NCI-H146 treated with DMSO at 0.1 percent for 48 hours (cell line): ENCODE measurements around the gene MAN2C1.
"Not testable (repeated sequence)": the region's sequence is repeated elsewhere in the genome, so short reads cannot be mapped to it uniquely, and the experiment has no call there.

Experiments used
- DNase-seq: peaks from one replicate; lab custom pipeline; 2025; ENCODE audit not compliant: unreplicated experiment; lab: John Stamatoyannopoulos, UW

Gene MAN2C1

GRCh38 chr15:75361361-75361988, 6.9 kb downstream of the MAN2C1 start:
- no peak for DNase-seq

DNA sequence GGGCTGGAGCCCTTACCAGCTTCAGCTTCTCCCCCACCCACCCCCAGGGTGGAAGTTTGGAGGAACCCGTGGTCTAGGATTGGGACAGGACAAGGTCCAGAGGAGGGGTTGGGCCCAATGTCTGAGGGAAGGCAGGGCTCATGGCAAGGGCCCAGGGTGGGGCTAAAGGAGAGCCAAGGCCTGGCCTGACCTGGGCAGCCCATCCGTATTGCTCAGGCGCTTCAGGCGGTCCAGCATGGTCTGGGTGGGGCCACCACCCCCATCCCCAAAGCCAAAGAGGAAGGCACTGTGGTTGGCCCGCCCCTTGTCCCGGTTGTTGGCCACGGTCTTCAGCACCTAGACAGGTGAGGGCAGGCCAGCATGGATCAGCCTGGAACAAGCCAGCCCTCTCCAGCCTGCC, 7.6 kb downstream of the MAN2C1 start:
- DNase-seq: no peak

DNA sequence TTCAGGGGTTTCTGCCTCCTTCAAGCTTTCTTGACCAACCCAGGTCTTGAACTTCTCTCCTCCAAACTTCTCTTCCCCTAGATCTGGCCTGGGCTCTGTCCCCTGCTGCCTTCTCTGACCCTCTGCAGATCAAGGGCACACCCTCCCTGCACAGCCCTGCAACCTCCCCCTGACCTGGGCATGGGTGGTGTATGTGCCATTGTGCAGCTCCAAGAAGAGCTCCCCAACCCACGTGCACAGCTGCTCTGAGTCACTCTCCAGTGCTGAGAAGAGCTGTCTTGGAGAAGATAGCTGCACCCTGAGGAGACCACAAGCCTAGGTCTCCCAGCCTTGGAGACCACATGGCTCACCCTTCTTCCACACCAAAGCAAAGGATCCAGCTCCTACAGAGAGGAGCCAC, 8.0 kb downstream of the MAN2C1 start:
- DNase-seq: no peak

DNA sequence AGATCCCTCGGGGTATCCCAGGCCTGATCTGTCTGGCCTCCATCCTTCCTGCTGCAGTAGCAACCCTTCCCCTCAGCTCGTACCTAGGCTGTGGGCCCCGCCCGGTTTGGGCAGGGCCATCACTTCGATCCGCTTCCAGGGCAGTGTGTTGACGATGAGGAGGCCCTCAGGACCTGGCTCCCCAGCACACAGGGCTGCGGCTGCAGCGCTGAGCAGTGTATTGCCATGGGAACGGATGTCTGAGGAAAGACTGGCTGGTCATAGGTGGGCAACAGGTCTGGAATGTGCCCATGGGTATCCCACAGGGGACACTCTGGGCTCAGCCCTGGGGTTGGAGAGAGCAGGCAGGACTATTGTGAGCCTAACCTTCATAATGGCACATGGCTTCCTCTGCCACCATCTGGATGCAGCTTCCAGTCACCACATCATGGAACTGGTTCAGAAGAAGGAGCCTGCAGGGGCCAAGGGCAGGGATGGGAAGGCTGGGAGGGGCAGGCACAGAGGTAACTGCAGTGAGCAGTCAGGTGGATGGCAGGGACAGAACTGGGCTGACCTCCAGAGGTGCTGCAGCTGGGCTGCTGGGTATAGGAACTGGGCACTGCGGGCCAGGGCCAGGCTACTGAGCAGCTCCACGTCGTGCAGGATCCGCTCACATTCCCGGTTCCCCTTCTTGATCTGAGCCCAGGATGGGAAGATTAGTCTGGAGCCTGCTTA, 8.7 kb downstream of the MAN2C1 start:
- DNase-seq: no peak

DNA sequence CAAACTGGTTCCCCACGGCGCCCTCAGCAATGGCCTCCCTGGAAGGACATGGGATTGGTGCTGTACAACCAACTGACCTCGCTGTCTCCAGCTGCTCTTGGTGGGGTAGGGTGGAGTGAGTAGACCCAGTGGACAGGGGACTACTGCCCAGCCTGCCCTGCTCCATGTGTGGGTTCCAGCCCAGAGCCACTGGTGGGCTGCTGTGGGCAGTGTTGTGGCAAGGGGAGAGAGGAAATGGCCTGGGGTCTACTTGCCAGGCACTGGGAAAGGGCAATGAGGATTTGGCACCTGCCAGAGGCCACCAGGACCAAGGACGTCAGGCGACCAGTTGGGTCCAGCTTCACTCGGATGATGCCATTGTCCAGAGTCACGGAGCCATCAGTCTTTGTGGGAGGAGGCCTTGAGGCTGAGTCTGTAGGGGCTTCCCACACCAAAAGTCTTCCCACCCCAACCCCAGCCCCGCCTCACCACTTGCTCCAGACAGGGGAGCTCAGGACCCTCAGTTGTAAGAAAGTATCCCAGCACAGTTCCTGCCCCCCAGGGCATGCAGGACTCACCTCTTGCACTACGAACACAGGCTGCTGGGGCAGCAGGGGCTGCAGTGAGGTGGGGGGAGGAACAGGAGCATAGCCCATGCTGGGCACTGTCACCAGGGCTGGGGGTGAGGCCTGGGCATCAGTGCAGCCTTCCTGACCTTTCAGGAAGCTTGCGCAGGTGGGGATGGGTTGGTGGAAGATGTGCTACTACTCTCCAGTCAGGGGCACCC, 9.5 kb downstream of the MAN2C1 start:
- DNase-seq: no peak

- DNase-seq: no peak
These were observed 10.3 kb downstream of the MAN2C1 start for GRCh38 chr15:75357976-75358673.

GRCh38 chr15:75356517-75356916, 11.9 kb downstream of the MAN2C1 start:
- no peak for DNase-seq

- DNase-seq: no peak
These were observed 12.4 kb downstream of the MAN2C1 start for GRCh38 chr15:75356006-75356405.

DNA sequence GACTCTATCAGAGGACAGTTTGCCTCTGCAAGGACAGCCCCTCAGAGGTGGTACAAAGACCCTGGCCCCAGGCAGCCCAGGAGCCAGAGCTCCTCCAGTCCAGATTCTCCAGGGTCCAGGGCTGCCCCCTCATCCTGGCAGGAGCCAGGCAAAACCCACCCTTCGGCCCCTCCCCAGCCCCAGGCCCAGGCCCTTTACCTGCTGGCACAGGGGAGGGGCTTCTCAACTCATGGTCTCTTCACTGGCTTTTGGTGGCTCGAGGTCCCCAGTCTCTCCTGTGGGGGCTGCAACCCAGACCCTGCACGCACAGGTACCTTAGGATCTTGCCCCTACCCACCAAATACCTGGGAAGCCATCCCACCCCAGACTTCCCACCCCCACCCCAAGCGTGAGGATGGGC, 13.0 kb downstream of the MAN2C1 start:
- no peak for DNase-seq

- no peak for DNase-seq
These were observed 14.0 kb downstream of the MAN2C1 start for GRCh38 chr15:75354454-75354853.

- DNase-seq: no peak
These were observed 14.8 kb downstream of the MAN2C1 start for GRCh38 chr15:75353604-75354003.

- no peak for DNase-seq
These were observed 16.0 kb downstream of the MAN2C1 start for GRCh38 chr15:75352186-75353080.

- no peak for DNase-seq
These were observed 17.6 kb downstream of the MAN2C1 start for GRCh38 chr15:75350601-75351361.

DNA sequence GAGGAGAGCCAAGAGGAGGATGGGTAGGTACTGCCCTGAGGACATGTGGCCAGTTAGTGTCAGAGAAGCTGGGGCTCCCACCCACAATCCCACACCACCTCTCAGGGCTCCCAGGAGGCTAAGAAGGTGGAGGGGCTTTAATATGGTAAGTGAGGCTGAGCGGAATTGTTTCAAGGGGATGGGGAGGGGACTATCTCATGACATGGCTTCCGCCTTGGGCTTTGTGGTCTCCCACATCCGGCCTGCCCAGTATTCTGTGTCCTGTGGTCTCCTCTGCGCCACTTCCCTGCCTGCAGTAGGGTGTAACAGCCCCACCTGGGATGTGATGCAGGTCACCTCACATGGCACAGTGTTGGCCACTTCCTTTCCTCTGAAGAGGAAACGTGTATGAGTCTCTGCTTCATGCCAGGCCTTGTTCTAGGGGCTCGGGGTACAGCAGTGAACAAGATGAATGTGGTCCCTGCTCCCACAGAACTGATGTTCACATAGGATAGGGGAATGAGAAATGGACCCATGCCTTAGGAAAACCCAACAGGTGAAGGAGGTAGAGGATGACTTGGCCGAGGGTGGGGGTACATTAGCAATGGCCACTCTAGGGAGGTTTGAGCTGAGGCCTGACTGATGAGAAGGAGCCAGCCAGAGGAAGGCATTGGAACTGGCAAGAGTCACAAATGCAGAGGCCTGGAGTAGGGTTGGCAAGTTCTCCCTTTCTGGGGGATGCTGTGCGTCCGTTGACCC, 18.4 kb downstream of the MAN2C1 start:
- no peak for DNase-seq

GRCh38 chr15:75349351-75349669, 19.1 kb downstream of the MAN2C1 start:
- not testable (repeated sequence) for DNase-seq

DNA sequence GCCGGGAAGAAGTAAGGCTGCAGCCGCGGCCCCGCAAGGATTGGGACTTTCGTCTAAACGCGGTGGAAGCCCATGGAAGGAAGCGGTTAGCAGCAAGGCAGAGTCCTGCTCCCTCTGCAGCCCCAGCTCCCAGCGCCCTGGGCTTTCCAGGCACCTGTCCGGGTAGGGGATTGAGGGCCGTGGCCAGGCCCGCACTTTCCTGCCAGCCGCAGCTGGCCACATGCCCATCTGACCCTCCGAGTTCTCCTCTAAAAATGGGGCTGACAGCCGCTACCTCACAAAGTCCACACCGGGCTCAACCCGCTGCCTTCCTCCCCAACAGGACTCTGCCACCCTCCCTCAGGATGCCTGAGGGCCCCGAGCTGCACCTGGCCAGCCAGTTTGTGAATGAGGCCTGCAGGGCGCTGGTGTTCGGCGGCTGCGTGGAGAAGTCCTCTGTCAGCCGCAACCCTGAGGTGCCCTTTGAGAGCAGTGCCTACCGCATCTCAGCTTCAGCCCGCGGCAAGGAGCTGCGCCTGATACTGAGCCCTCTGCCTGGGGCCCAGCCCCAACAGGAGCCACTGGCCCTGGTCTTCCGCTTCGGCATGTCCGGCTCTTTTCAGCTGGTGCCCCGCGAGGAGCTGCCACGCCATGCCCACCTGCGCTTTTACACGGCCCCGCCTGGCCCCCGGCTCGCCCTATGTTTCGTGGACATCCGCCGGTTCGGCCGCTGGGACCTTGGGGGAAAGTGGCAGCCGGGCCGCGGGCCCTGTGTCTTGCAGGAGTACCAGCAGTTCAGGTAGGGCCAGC, 19.7 kb downstream of the MAN2C1 start:
- DNase-seq: no peak

- no peak for DNase-seq
These were observed 20.3 kb downstream of the MAN2C1 start for GRCh38 chr15:75348034-75348561.
